ENCODE measurements around the gene COMMD1. TPM values are rescaled to one million over a fixed set of nuclear protein-coding genes. Genes with fewer than 3 reads are reported as not detected.
A peak's percentile ranks its signal among the peaks of the same experiment; 100 is the strongest.
"Not testable (repeated sequence)": the region's sequence is repeated elsewhere in the genome, so short reads cannot be mapped to it uniquely, and the experiment has no call there.

The COMMD1 gene
- total and polyA plus RNA-seq, 3 experiments from 2014 or later = 36.4 to 54.6 (median 41.2) TPM

DNA sequence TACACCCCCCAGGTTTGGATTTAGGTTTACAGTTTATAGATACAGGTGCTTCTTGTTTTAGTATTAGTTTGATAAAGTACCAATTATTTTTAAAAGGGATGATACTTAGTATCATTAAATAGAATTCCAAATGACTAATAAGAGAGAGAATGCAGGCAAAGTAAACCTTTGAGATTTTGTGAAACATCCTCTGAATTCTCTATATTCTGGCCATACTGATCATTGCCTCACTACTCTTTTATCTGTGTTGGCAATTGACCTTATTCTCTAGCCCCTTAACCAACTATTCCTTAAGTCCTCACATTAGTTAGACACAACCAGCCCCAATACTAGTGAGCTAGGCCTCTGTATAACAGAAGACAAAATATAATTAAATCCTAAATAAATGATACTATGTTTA lies 125.4 kb downstream of the COMMD1 start:
- POLR2A ChIA-PET = no interaction called here
- H3K27me3 ChIP-seq (ENCODE audit: insufficient read depth, low read length, poor library complexity, severe bottlenecking) = no peaks in the 10 kb centered on the region
- H3K27me3 Mint-ChIP-seq = no peaks in the 10 kb centered on the region
- no peak overlapping the region for H3K27ac ChIP-seq (ENCODE audit: low read depth, low read length)
- no peak overlapping the region for H3K4me3 Mint-ChIP-seq
- H3K36me3 ChIP-seq (ENCODE audit: insufficient read depth, low read length) = no peaks in the 10 kb centered on the region
- no peaks in the 10 kb centered on the region for H3K9me3 Mint-ChIP-seq
- H3K27ac Mint-ChIP-seq = no peak overlapping the region
- no peaks in the 10 kb centered on the region for H3K4me1 ChIP-seq (ENCODE audit: insufficient read depth, low read length)
- no peak overlapping the region for H3K4me3 ChIP-seq (ENCODE audit: low read length)
- peaks cover 0 to 4% (median under 1%) of the 10 kb centered on the region in 3 donors for H3K36me3 Mint-ChIP-seq
- CTCF ChIA-PET = no interaction called here
- peaks cover 0 to 3% (median 0%) of the 10 kb centered on the region in 3 donors for H3K4me1 Mint-ChIP-seq
- no peak for DNase-seq
- no peaks in the 10 kb centered on the region for H3K9me3 ChIP-seq (ENCODE audit: low read length)

DNA sequence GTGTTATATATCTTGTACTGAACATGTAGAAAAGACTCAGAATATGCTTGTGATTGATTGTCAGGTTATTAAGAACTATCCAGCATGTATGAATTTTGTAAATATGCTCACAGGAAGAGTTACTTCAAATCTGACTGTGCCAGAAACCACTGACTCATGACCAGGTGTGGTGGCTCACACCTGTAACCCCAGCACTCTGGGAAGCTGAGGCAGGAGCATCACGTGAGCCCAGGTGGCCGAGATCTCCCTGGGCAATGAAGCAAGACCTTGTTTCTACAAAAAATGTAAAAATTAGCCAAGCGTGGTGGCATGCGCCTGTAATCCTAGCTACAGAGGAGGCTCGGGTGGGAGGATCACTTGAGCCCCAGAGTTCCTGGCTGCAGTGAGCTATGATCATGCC lies 126.6 kb downstream of the COMMD1 start:
- H3K36me3 ChIP-seq (ENCODE audit: insufficient read depth, low read length) = no peaks in the 10 kb centered on the region
- Mint-ChIP-seq H3K27me3 (no peaks in the 10 kb centered on the region), H3K4me1 (peaks cover 0 to 3% (median 0%) of the 10 kb centered on the region in 3 donors), H3K27ac (no peak overlapping the region), H3K9me3 (no peaks in the 10 kb centered on the region), H3K4me3 (no peak overlapping the region), H3K36me3 (peaks cover 0 to 4% (median 0%) of the 10 kb centered on the region in 3 donors)
- no peaks in the 10 kb centered on the region for H3K27me3 ChIP-seq (ENCODE audit: insufficient read depth, low read length, poor library complexity, severe bottlenecking)
- H3K4me1 ChIP-seq (ENCODE audit: insufficient read depth, low read length) = no peaks in the 10 kb centered on the region
- ChIA-PET CTCF (no interaction called here), POLR2A (no interaction called here)
- no peak for DNase-seq
- no peak overlapping the region for H3K27ac ChIP-seq (ENCODE audit: low read depth, low read length)
- no peaks in the 10 kb centered on the region for H3K9me3 ChIP-seq (ENCODE audit: low read length)
- H3K4me3 ChIP-seq (ENCODE audit: low read length) = no peak overlapping the region

GRCh38 chr2:62034715-62035114 lies 129.2 kb downstream of the COMMD1 start:
- Histone ChIP-seq H3K27me3 (ENCODE audit: insufficient read depth, low read length, poor library complexity, severe bottlenecking) (no peaks in the 10 kb centered on the region), H3K36me3 (ENCODE audit: insufficient read depth, low read length) (no peaks in the 10 kb centered on the region), H3K4me1 (ENCODE audit: insufficient read depth, low read length) (peaks cover 12% of the 10 kb centered on the region), H3K4me3 (ENCODE audit: low read length) (no peak overlapping the region), H3K9me3 (ENCODE audit: low read length) (no peaks in the 10 kb centered on the region), H3K27ac (ENCODE audit: low read depth, low read length) (no peak overlapping the region)
- no peaks in the 10 kb centered on the region for H3K9me3 Mint-ChIP-seq
- CTCF ChIA-PET = no interaction called here
- H3K36me3 Mint-ChIP-seq = peaks cover 0 to 4% (median 0%) of the 10 kb centered on the region in 3 donors
- no peak for DNase-seq
- H3K4me1 Mint-ChIP-seq = peaks cover 13 to 19% (median 13%) of the 10 kb centered on the region in 3 donors
- H3K4me3 Mint-ChIP-seq = no peak overlapping the region
- POLR2A ChIA-PET = no interaction called here
- H3K27ac Mint-ChIP-seq = peak overlapping the region in 1 of 8 donors; percentile 29
- no peaks in the 10 kb centered on the region for H3K27me3 Mint-ChIP-seq

GRCh38 chr2:62036229-62036628 lies 130.8 kb downstream of the COMMD1 start:
- H3K36me3 ChIP-seq (ENCODE audit: insufficient read depth, low read length) = no peaks in the 10 kb centered on the region
- H3K9me3 ChIP-seq (ENCODE audit: low read length) = no peaks in the 10 kb centered on the region
- no peaks in the 10 kb centered on the region for H3K27me3 ChIP-seq (ENCODE audit: insufficient read depth, low read length, poor library complexity, severe bottlenecking)
- H3K4me1 Mint-ChIP-seq = peaks cover 20 to 28% (median 22%) of the 10 kb centered on the region in 3 donors
- H3K4me3 Mint-ChIP-seq = no peak overlapping the region
- no peak overlapping the region for H3K4me3 ChIP-seq (ENCODE audit: low read length)
- peaks cover 14% of the 10 kb centered on the region for H3K4me1 ChIP-seq (ENCODE audit: insufficient read depth, low read length)
- H3K27ac Mint-ChIP-seq = peak overlapping the region in 1 of 8 donors; percentile 39
- H3K27ac ChIP-seq (ENCODE audit: low read depth, low read length) = no peak overlapping the region
- no peaks in the 10 kb centered on the region for H3K27me3 Mint-ChIP-seq
- ChIA-PET POLR2A (no interaction called here), CTCF (no interaction called here)
- no peak for DNase-seq
- peaks cover 0 to 4% (median 0%) of the 10 kb centered on the region in 3 donors for H3K36me3 Mint-ChIP-seq
- H3K9me3 Mint-ChIP-seq = no peaks in the 10 kb centered on the region

DNA sequence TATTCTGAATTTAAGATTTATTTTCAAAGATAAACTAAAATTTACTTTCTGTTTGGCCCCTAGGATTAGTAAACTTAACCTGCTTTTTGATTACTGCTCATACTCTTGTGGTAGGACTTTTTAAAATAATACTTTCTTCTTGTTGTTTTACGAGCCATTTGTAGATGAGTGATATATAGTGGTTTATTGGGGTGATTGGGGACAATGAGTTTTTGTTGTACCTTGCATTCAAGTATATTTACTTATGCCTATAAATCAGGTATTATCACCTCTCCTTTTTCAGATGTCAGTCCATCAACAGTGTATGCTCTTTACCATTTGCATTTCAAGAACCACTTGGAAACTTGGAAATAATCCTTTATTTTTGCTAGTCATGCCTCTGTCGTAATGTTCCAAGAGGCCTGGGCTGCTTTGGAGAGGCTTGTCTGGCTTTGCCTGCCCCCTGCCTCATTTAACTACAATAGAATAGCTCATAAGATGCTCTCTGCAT lies 131.3 kb downstream of the COMMD1 start:
- no peaks in the 10 kb centered on the region for H3K36me3 ChIP-seq (ENCODE audit: insufficient read depth, low read length)
- H3K4me3 ChIP-seq (ENCODE audit: low read length) = no peak overlapping the region
- no peaks in the 10 kb centered on the region for H3K27me3 ChIP-seq (ENCODE audit: insufficient read depth, low read length, poor library complexity, severe bottlenecking)
- no peak overlapping the region for H3K27ac ChIP-seq (ENCODE audit: low read depth, low read length)
- H3K9me3 Mint-ChIP-seq = no peaks in the 10 kb centered on the region
- peaks cover 14% of the 10 kb centered on the region for H3K4me1 ChIP-seq (ENCODE audit: insufficient read depth, low read length)
- no peak overlapping the region for H3K27ac Mint-ChIP-seq
- CTCF ChIA-PET = no interaction called here
- POLR2A ChIA-PET = no interaction called here
- no peak overlapping the region for H3K4me3 Mint-ChIP-seq
- peaks cover 20 to 33% (median 22%) of the 10 kb centered on the region in 3 donors for H3K4me1 Mint-ChIP-seq
- peaks cover 0 to 4% (median 0%) of the 10 kb centered on the region in 3 donors for H3K36me3 Mint-ChIP-seq
- no peak for DNase-seq
- H3K9me3 ChIP-seq (ENCODE audit: low read length) = no peaks in the 10 kb centered on the region
- no peaks in the 10 kb centered on the region for H3K27me3 Mint-ChIP-seq

GRCh38 chr2:62038975-62039771 lies 133.7 kb downstream of the COMMD1 start:
- Histone ChIP-seq H3K36me3 (ENCODE audit: insufficient read depth, low read length) (no peaks in the 10 kb centered on the region), H3K27me3 (ENCODE audit: insufficient read depth, low read length, poor library complexity, severe bottlenecking) (no peaks in the 10 kb centered on the region), H3K4me1 (ENCODE audit: insufficient read depth, low read length) (peaks cover 14% of the 10 kb centered on the region), H3K4me3 (ENCODE audit: low read length) (no peak overlapping the region), H3K9me3 (ENCODE audit: low read length) (no peaks in the 10 kb centered on the region), H3K27ac (ENCODE audit: low read depth, low read length) (no peak overlapping the region)
- Mint-ChIP-seq H3K4me1 (peaks cover 20 to 32% (median 22%) of the 10 kb centered on the region in 3 donors), H3K27ac (peak overlapping the region; percentile 19 to 89 (median 66)), H3K27me3 (no peaks in the 10 kb centered on the region), H3K9me3 (no peaks in the 10 kb centered on the region), H3K36me3 (peaks cover 4 to 6% (median 4%) of the 10 kb centered on the region in 3 donors), H3K4me3 (peak overlapping the region in 2 of 7 donors; percentile 9 to 45)
- ChIA-PET CTCF (interaction anchor here (1.2 to 1.4 kb wide), 2 partner anchors 30 to 158 kb away, joined by 3 to 4 read pairs; no protein-coding TSS in a partner anchor), POLR2A (no interaction called here)
- peak in 3 of 5 donors; percentile 4 to 48 (median 11) for DNase-seq

GRCh38 chr2:62040926-62041325 lies 135.5 kb downstream of the COMMD1 start:
- Mint-ChIP-seq H3K4me1 (peaks cover 20 to 32% (median 22%) of the 10 kb centered on the region in 3 donors), H3K4me3 (no peak overlapping the region), H3K9me3 (peaks cover 0 to 7% (median 4%) of the 10 kb centered on the region in 5 donors), H3K27me3 (no peaks in the 10 kb centered on the region), H3K27ac (peak overlapping the region in 2 of 8 donors; percentile 49 to 61), H3K36me3 (peaks cover 6 to 18% (median 9%) of the 10 kb centered on the region in 3 donors)
- peaks cover 14% of the 10 kb centered on the region for H3K4me1 ChIP-seq (ENCODE audit: insufficient read depth, low read length)
- DNase-seq = no peak
- no peak overlapping the region for H3K4me3 ChIP-seq (ENCODE audit: low read length)
- H3K27me3 ChIP-seq (ENCODE audit: insufficient read depth, low read length, poor library complexity, severe bottlenecking) = no peaks in the 10 kb centered on the region
- POLR2A ChIA-PET = no interaction called here
- H3K9me3 ChIP-seq (ENCODE audit: low read length) = no peaks in the 10 kb centered on the region
- H3K36me3 ChIP-seq (ENCODE audit: insufficient read depth, low read length) = no peaks in the 10 kb centered on the region
- CTCF ChIA-PET = no interaction called here
- no peak overlapping the region for H3K27ac ChIP-seq (ENCODE audit: low read depth, low read length)

DNA sequence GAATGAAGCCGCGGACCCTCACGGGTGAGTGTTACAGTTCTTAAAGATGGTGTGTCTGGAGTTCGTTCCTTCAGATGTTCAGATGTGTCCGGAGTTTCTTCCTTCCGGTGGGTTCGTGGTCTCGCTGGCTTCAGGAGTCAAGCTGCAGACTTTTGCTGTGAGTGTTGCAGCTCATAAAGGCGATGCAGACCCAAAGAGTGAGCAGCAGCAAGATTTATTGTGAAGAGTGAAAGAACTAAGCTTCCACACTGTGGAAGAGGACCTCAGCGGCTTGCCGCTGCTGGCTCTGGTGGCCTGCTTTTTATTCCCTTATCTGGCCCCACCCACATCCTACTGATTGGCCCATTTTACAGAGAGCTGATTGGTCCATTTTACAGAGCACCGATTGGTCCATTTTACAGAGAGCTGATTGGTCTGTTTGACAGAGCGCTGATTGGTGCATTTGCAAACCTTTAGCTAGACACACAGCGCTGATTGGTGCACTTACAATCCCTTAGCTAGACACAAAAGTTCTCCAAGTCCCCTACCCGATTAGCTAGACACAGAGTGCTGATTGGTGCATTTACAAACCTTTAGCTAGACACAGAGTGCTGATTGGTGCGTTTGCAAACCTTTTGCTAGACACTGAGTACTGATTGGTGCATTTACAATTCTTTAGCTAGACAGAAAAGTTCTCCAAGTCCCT lies 136.4 kb downstream of the COMMD1 start:
- CTCF ChIA-PET = interaction anchor here (1.1 kb wide), 1 partner anchor 9 kb away, joined by 3 read pairs; no protein-coding TSS in a partner anchor
- POLR2A ChIA-PET = not testable (repeated sequence)

More for the DNA sequence above, 136.4 kb downstream of the COMMD1 start:
- not testable (repeated sequence) for H3K27ac ChIP-seq (ENCODE audit: low read depth, low read length); H3K27me3 Mint-ChIP-seq; H3K36me3 ChIP-seq (ENCODE audit: insufficient read depth, low read length); H3K9me3 Mint-ChIP-seq; H3K9me3 ChIP-seq (ENCODE audit: low read length); H3K4me3 ChIP-seq (ENCODE audit: low read length); DNase-seq; H3K27me3 ChIP-seq (ENCODE audit: insufficient read depth, low read length, poor library complexity, severe bottlenecking)
- H3K4me3 Mint-ChIP-seq = peak overlapping the region in 3 of 7 donors; percentile 16 to 51 (median 47)
- H3K4me1 Mint-ChIP-seq = peaks cover 20 to 32% (median 22%) of the 10 kb centered on the region in 3 donors
- H3K4me1 ChIP-seq (ENCODE audit: insufficient read depth, low read length) = peaks cover 14% of the 10 kb centered on the region
- H3K36me3 Mint-ChIP-seq = peaks cover 8 to 18% (median 14%) of the 10 kb centered on the region in 3 donors
- H3K27ac Mint-ChIP-seq = peak overlapping the region in 3 of 8 donors; percentile 13 to 72 (median 49)
